ENCODE results near the gene PTPN14.
"Not testable (repeated sequence)": the region's sequence is repeated elsewhere in the genome, so short reads cannot be mapped to it uniquely, and the experiment has no call there.

Gene PTPN14

GRCh38 chr1:214398490-214398889, 152.9 kb downstream of the PTPN14 start:
- H3K27me3 ChIP-seq (ENCODE audit: insufficient read depth, low read length, poor library complexity) = no peaks in the 10 kb centered on the region
- no peak for TF ChIP-seq EZH2 (IDR thresholded peaks at IDR 0.05; ENCODE audit: borderline replicate concordance, low read depth, low read length, severe bottlenecking)
- TF ChIP-seq, protein P1, sequence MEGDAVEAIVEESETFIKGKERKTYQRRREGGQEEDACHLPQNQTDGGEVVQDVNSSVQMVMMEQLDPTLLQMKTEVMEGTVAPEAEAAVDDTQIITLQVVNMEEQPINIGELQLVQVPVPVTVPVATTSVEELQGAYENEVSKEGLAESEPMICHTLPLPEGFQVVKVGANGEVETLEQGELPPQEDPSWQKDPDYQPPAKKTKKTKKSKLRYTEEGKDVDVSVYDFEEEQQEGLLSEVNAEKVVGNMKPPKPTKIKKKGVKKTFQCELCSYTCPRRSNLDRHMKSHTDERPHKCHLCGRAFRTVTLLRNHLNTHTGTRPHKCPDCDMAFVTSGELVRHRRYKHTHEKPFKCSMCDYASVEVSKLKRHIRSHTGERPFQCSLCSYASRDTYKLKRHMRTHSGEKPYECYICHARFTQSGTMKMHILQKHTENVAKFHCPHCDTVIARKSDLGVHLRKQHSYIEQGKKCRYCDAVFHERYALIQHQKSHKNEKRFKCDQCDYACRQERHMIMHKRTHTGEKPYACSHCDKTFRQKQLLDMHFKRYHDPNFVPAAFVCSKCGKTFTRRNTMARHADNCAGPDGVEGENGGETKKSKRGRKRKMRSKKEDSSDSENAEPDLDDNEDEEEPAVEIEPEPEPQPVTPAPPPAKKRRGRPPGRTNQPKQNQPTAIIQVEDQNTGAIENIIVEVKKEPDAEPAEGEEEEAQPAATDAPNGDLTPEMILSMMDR (IDR thresholded peaks at IDR 0.05; ENCODE audit: borderline replicate concordance, extremely low read depth, low read length, poor library complexity, severe bottlenecking) = no peak
- no peaks in the 10 kb centered on the region for H3K79me2 ChIP-seq (ENCODE audit: insufficient read depth, low read length)
- H3K27ac ChIP-seq (ENCODE audit: low read length) = no peak overlapping the region
- DNase-seq = no peak
- H3K9me3 ChIP-seq (ENCODE audit: insufficient read depth, low read length, severe bottlenecking) = no peaks in the 10 kb centered on the region
- no peak for ATAC-seq (ENCODE audit: insufficient read depth, low read depth)
- H3K36me3 ChIP-seq (ENCODE audit: insufficient read depth, low read length) = no peaks in the 10 kb centered on the region
- H3K4me1 ChIP-seq (ENCODE audit: insufficient read depth, low read length) = no peaks in the 10 kb centered on the region
- H3K9ac ChIP-seq (ENCODE audit: low read depth, low read length) = no peak overlapping the region
- H3K4me2 ChIP-seq (ENCODE audit: insufficient read depth, low read length) = no peak overlapping the region
- H2AFZ ChIP-seq (ENCODE audit: low read depth, low read length) = no peak overlapping the region
- H4K20me1 ChIP-seq (ENCODE audit: insufficient read depth, low read length) = no peaks in the 10 kb centered on the region
- H3K4me3 ChIP-seq (ENCODE audit: low read depth in 1 of 2, low read length in 2 of 2) = no peak overlapping the region

- no peaks in the 10 kb centered on the region for H4K20me1 ChIP-seq (ENCODE audit: insufficient read depth, low read length)
- DNase-seq (no peak), ATAC-seq (ENCODE audit: insufficient read depth, low read depth) (no peak)
- no peak overlapping the region for H3K9ac ChIP-seq (ENCODE audit: low read depth, low read length)
- no peak overlapping the region for H3K4me3 ChIP-seq (ENCODE audit: low read depth in 1 of 2, low read length in 2 of 2)
- no peak for TF ChIP-seq EZH2 (IDR thresholded peaks at IDR 0.05; ENCODE audit: borderline replicate concordance, low read depth, low read length, severe bottlenecking)
- TF ChIP-seq, protein P1 (IDR thresholded peaks at IDR 0.05; ENCODE audit: borderline replicate concordance, extremely low read depth, low read length, poor library complexity, severe bottlenecking) = no peak
- no peaks in the 10 kb centered on the region for H3K27me3 ChIP-seq (ENCODE audit: insufficient read depth, low read length, poor library complexity)
- no peaks in the 10 kb centered on the region for H3K9me3 ChIP-seq (ENCODE audit: insufficient read depth, low read length, severe bottlenecking)
- no peak overlapping the region for H3K27ac ChIP-seq (ENCODE audit: low read length)
- no peak overlapping the region for H3K4me2 ChIP-seq (ENCODE audit: insufficient read depth, low read length)
- H3K4me1 ChIP-seq (ENCODE audit: insufficient read depth, low read length) = no peaks in the 10 kb centered on the region
- H3K79me2 ChIP-seq (ENCODE audit: insufficient read depth, low read length) = no peaks in the 10 kb centered on the region
- no peak overlapping the region for H2AFZ ChIP-seq (ENCODE audit: low read depth, low read length)
- no peaks in the 10 kb centered on the region for H3K36me3 ChIP-seq (ENCODE audit: insufficient read depth, low read length)
These were observed 153.9 kb downstream of the PTPN14 start for GRCh38 chr1:214397497-214397896.

- Histone ChIP-seq H3K36me3 (ENCODE audit: insufficient read depth, low read length) (no peaks in the 10 kb centered on the region), H3K9ac (ENCODE audit: low read depth, low read length) (no peak overlapping the region), H4K20me1 (ENCODE audit: insufficient read depth, low read length) (no peaks in the 10 kb centered on the region), H2AFZ (ENCODE audit: low read depth, low read length) (no peak overlapping the region), H3K9me3 (ENCODE audit: insufficient read depth, low read length, severe bottlenecking) (no peaks in the 10 kb centered on the region), H3K27me3 (ENCODE audit: insufficient read depth, low read length, poor library complexity) (no peaks in the 10 kb centered on the region), H3K79me2 (ENCODE audit: insufficient read depth, low read length) (no peaks in the 10 kb centered on the region), H3K27ac (ENCODE audit: low read length) (no peak overlapping the region), H3K4me1 (ENCODE audit: insufficient read depth, low read length) (no peaks in the 10 kb centered on the region), H3K4me3 (ENCODE audit: low read depth in 1 of 2, low read length in 2 of 2) (no peak overlapping the region), H3K4me2 (ENCODE audit: insufficient read depth, low read length) (no peak overlapping the region)
- TF ChIP-seq, protein P1 (IDR thresholded peaks at IDR 0.05; ENCODE audit: borderline replicate concordance, extremely low read depth, low read length, poor library complexity, severe bottlenecking) = no peak
- no peak for TF ChIP-seq EZH2 (IDR thresholded peaks at IDR 0.05; ENCODE audit: borderline replicate concordance, low read depth, low read length, severe bottlenecking)
- DNase-seq (no peak), ATAC-seq (ENCODE audit: insufficient read depth, low read depth) (no peak)
These were observed 155.1 kb downstream of the PTPN14 start for GRCh38 chr1:214396330-214396729.

- not testable (repeated sequence) for H3K4me1 ChIP-seq (ENCODE audit: insufficient read depth, low read length); DNase-seq; H3K79me2 ChIP-seq (ENCODE audit: insufficient read depth, low read length); H4K20me1 ChIP-seq (ENCODE audit: insufficient read depth, low read length); H3K9ac ChIP-seq (ENCODE audit: low read depth, low read length); H3K27ac ChIP-seq (ENCODE audit: low read length); H3K4me3 ChIP-seq (ENCODE audit: low read depth in 1 of 2, low read length in 2 of 2); H3K9me3 ChIP-seq (ENCODE audit: insufficient read depth, low read length, severe bottlenecking); ATAC-seq (ENCODE audit: insufficient read depth, low read depth); H3K27me3 ChIP-seq (ENCODE audit: insufficient read depth, low read length, poor library complexity); H3K4me2 ChIP-seq (ENCODE audit: insufficient read depth, low read length); H2AFZ ChIP-seq (ENCODE audit: low read depth, low read length); H3K36me3 ChIP-seq (ENCODE audit: insufficient read depth, low read length)
These were observed 156.8 kb downstream of the PTPN14 start for GRCh38 chr1:214394569-214394968.
